DMS 273 (cell line): ENCODE measurements around the gene DCST1.
A peak's percentile ranks its signal among the peaks of the same experiment; 100 is the strongest.
"Not testable (repeated sequence)": the region's sequence is repeated elsewhere in the genome, so short reads cannot be mapped to it uniquely, and the experiment has no call there.

Experiments
- DNase-seq: peaks from one replicate; lab custom pipeline; 2025; ENCODE audit not compliant: unreplicated experiment; lab: John Stamatoyannopoulos, UW

The DCST1 gene, protein sequence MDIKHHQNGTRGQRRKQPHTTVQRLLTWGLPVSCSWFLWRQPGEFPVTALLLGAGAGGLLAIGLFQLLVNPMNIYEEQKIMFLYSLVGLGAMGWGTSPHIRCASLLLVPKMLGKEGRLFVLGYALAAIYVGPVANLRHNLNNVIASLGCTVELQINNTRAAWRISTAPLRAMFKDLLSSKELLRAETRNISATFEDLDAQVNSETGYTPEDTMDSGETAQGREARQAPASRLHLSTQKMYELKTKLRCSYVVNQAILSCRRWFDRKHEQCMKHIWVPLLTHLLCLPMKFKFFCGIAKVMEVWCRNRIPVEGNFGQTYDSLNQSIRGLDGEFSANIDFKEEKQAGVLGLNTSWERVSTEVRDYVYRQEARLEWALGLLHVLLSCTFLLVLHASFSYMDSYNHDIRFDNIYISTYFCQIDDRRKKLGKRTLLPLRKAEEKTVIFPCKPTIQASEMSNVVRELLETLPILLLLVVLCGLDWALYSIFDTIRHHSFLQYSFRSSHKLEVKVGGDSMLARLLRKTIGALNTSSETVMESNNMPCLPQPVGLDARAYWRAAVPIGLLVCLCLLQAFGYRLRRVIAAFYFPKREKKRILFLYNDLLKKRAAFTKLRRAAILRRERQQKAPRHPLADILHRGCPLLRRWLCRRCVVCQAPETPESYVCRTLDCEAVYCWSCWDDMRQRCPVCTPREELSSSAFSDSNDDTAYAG

DNA sequence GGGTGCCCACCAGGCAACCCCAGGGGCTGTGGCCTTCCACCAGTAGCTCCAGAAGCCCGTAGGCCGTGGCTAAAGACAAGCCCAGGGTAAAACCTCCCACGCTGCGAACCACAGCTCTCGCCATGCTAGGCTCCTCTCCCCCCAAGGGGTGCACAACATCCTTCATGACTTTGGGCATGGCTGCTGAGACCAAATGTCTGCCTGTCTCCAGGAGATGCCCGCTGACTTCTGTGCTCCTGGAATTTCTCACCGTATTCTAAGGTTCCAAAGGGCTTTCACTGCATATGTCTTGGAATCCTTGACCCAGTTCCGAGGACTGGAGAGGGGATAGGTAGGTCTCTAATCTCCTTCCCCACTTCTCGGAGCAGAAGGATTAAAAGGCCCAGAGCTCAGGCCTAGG is at the start of gene DCST1, which contains the start of gene DCST2:
Gene DCST1, plus strand, starts transcription at position 301 of the 400 bp plus-strand sequence. CDS start 213 bp downstream, outside the sequence.
Gene DCST2, minus strand, starts transcription at position 258 of the 400 bp plus-strand sequence. Its CDS starts 80 bp downstream, at position 178.
- DNase-seq, result no peak

DNA sequence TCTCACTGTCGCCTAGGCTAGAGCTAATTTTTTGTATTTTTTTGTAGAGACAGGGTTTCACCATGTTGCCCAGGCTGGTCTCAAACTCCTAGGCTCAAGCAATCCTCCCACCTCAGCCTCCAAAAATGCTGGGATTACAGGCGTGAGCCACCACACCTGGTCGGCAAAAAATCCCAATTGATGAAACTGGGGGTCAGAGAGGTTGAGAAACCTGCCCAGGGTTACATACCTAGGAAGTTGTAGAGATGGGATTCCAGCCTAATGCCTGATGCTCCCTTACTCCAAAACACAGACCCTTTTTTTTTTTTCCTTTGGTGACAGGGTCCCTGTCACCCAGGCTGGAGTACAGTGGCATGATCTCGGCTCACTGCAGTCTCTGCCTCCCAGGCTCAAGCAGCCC is 46.9 kb upstream of the DCST1 start:
- DNase-seq, result not testable (repeated sequence)

- no peak for DNase-seq
Observed at GRCh38 chr1:154987326-154987725, 46.3 kb upstream of the DCST1 start.

GRCh38 chr1:154988058-154988954 is 45.3 kb upstream of the DCST1 start:
- no peak for DNase-seq

GRCh38 chr1:154989195-154989860 is 44.3 kb upstream of the DCST1 start:
- DNase-seq, result no peak

DNA sequence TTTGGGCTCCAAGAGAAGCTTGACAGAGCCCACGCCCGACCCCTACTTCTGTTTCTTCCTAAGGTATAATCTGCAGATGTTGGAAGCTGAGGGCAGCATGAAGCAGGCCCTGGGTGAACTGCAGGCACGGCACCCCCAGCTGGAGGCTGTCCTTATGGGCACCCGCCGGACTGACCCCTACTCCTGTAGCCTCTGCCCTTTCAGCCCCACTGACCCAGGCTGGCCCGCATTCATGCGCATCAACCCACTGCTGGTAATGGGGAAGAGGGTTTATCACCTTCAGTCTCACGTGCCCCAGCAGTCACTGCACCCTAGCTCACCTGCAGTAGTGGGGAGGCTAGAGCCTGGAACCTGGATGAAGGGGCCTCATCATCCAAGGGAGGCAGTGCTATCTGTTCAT is 43.3 kb upstream of the DCST1 start:
- no peak for DNase-seq

DNA sequence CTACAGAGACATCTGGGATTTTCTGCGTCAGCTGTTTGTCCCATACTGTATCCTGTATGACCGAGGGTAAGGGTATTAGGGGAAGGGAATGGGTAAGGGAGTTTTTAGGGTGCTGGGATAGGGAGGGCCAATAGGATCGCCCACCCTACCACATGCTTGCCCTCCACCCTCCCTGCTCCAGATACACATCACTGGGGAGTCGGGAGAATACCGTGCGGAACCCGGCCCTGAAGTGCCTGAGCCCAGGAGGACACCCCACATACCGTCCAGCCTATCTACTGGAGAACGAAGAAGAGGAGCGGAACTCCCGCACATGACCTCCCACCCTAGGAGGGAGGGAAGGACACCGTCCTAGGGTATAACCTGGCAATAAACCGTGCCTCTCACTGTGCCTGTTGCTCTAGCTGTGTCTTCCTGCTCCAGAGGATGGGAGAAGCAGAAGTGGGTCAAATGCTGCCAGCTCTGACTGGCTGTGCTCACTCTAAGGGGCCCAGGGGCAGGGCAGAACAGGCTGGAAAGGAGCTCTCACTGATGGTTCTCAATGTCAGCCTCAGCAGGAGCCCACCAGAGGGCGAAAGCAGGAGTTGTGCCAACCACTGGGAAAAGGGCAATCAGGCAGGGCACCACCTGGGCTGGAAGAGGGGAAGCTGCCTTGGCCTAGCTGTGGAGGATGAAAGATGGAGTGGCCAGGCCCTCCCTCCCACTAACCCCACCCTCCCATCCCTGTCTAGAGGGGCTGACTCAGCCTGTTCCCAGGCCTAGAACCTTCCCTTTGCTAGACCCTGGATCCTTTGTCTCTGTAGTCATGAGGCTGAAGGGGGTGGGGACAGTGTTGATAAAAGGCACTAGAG is 40.7 kb upstream of the DCST1 start:
- DNase-seq, result peak; percentile 86

GRCh38 chr1:154993572-154994268 is 39.9 kb upstream of the DCST1 start, which contains the start of gene LENEP:
Gene LENEP (plus strand): TSS chr1:154993586. CDS start chr1:154993608, 22 bp downstream.
- no peak for DNase-seq

DNA sequence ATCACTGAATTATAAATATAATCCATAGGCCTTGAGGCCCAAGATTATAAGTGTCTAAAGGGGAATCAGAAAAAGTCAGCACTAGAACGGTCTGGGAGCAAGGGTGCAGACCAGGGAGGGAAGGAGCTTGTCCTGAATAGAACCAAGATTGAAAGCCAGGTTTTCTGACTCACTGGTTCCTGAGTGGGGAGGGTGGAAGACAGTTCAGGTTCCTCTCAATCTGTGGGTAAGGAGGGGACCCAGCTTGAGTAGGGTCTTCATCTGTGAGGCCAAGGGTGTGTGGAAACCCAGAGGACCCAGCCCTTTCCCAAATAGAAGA is 39.4 kb upstream of the DCST1 start:
- no peak for DNase-seq

DNA sequence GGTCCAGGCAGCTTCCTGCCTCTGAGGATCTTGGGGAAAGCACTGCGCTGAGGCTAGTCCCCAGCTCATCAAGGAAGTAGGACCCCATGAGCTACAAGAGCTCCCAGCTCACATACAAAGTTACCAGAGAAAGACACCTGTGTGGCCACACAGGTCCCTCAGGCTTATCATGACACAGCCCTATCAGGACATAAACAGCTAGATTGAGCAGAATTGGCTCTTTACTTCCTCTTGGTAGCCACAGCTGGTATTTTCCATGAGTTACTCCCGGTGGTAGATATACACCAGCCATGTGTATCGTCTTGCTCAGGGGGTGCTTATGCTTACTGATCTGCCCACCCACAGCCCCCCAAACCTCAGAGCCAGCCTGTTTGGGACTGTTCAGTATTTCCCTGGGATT is 39.0 kb upstream of the DCST1 start:
- no peak for DNase-seq

DNA sequence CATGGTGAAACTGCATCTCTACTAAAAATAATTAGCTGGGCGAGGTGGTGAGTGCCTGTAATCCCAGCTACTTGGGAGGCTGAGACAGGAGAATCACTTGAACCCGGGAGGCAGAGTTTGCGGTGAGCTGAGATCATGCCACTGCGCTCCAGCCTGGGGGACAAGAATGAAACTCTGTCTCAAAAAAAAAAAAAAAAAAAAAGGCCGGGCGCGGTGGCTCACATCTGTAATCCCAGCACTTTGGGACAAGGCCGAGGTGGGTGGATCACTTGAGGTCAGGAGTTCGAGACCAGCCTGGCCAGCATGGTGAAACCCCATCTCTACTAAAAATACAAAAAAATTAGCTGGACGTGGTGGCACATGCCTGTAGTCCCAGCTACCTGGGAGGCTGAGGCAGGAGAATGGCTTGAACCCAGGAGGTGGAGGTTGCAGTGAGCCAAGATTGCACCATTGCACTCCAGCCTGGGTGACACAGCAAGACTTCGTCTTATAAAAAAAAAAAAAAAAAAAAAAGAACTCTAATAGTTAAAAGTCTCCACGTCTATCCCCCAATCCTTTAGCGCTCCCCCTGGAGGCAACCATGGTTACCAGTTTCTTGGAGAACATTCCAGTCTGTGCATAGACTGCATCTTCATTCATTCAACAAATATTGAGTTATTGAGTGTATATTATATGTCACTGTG is 38.2 kb upstream of the DCST1 start:
- DNase-seq, result peak; percentile 77

- DNase-seq, result no peak
Observed at GRCh38 chr1:154996966-154997701, 36.5 kb upstream of the DCST1 start.

DNA sequence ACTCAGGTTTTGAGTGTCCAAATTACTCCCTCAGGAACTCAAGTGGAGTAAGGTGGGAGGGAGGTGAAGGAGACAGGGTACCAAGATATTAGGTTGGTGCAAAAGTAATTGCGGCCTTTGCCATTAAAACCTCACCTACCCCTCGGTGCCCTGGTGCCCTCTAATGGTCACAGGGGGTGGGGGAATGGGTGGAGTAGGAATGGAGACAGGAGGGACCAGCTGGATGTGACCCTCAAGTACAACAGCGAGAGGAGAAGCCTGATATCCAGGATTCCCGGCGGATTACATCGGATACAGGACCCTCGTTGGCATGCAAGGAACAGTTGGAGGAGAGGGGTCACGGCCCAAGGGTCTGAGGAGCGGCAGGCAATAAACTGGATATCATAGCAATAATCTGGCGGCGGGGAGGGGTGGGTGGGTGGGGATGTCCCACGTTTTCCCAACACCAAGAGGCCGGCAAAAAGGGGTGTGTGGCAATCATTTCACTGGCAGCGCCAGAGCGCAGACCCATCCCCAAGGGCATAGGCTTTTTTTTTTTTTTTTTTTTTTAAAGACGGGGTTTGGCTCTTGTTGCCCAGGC is 35.3 kb upstream of the DCST1 start:
- DNase-seq, result no peak

DNA sequence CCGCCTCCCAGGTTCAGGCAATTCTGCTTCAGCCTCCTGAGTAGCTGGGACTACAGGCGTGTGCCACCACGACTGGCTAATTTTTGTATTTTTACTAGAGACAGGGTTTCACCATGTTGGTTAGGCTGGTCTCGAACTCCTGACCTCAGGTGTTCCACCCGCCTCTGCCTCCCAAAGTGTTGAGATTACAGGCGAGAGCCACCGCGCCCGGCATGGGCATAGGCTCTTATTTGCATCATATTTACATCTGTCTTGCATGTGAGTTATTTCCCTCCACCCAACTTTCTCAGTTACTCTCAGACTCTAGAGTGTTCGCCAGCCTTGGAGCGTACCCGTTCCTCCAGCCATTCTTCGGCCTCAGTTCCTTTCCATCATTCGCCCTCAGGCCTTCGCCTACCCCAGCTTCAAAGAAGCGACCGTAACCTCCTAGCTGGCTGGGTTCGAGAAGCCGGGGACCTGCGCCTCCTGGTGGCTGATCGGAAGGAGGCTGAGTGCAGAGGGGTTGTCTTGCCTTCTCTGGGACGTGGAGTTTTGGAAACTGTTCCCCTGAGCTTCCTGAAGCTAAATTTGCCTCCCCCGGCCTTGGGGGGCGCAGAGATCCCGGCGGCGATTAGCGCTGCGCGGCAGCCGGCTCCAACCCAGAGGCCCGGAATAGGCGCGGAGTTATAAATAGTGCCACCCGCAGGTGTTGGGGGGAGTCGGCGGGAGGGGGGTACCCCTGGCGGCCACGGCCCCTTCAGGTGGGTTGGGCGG is 34.6 kb upstream of the DCST1 start:
- DNase-seq, result peak; percentile 77

- no peak for DNase-seq
Observed at GRCh38 chr1:154999571-155000410, 33.8 kb upstream of the DCST1 start.

DNA sequence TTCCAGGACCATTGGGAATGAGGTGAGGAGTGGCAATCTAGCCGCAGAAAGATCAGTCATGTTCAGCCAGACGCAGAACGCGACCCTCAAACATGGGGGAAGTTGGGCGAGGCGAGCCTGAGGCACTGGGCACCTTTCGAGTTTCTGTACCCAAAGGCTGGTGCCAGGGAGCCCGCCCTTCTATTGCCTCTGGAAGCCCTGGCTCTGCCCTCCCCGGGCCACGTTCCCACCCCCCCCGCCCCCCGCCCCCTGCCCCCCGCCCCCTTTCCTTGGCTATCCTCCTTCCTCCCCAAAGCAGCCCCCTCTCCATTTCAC is 33.3 kb upstream of the DCST1 start:
- DNase-seq, result no peak
